Panc1 (cell line): ENCODE data around the gene ANO2. TPM values are rescaled to one million over a fixed set of nuclear protein-coding genes. Genes with fewer than 3 reads are reported as not detected.

Experiments
- ATAC-seq: fragments of 200-7000 bp; cut with Tn5 transposase; 2 replicates; pipeline ENCODE4 v1.9.1; 2020; ENCODE audit warnings: mild to moderate bottlenecking, moderate library complexity
- BruUV-seq: library from RNA; stranded (reverse); fragments of 400-500 nt; replicated peaks from 2 replicates; lab custom pipeline; 2021; lab: Mats Ljungman, UMichigan
- CTCF ChIA-PET: fragments of 300-600 bp; sonication (Branson Sonifier 250); formaldehyde crosslinking; loops from one replicate; lab custom pipeline; 2022; ENCODE audit warnings: antibody characterized with exemption; lab: Charles Lee
- POLR2A ChIA-PET: fragments of 300-600 bp; sonication (Branson Sonifier 250); formaldehyde crosslinking; loops from one replicate; lab custom pipeline; 2022; ENCODE audit warnings: antibody characterized with exemption; lab: Charles Lee
- DNase-seq: peaks from one replicate; pipeline ENCODE4 v3.0.0-alpha.2; 2010; ENCODE audit warnings: low read depth, low spot score
- H3K27ac ChIP-seq: 2 replicates; pipeline ENCODE4 v1.5.1; 2011; ENCODE audit warnings: mild to moderate bottlenecking, low read length, inconsistent platforms
- H3K27me3 ChIP-seq: fragments of 200-500 bp; sonication (Bioruptor generic); 2 replicates; pipeline ENCODE4 v1.6.0; 2014; ENCODE audit warnings: low read length, inconsistent platforms; ENCODE audit not compliant: control insufficient read depth, insufficient read depth
- H3K36me3 ChIP-seq: fragments of 200-500 bp; sonication (Bioruptor generic); 2 replicates; pipeline ENCODE4 v1.5.1; 2014; ENCODE audit warnings: inconsistent platforms, mild to moderate bottlenecking, low read length, moderate library complexity; ENCODE audit not compliant: control insufficient read depth, insufficient read depth
- H3K4me1 ChIP-seq: 2 replicates; pipeline ENCODE4 v1.5.1; 2011; ENCODE audit warnings: inconsistent platforms, mild to moderate bottlenecking, low read length, moderate library complexity; ENCODE audit not compliant: control insufficient read depth, insufficient read depth
- H3K4me3 ChIP-seq, 2 experiments: 2 replicates each; pipeline ENCODE4 v1.5.1; 2011 to 2012; ENCODE audit warnings: low read depth in 2 of 2, low read length in 2 of 2, mild to moderate bottlenecking in 2 of 2, inconsistent platforms in 1 of 2, moderate library complexity in 1 of 2
- H3K9me3 ChIP-seq: fragments of 200-500 bp; sonication (Bioruptor generic); 2 replicates; pipeline ENCODE4 v1.5.1; 2014; ENCODE audit warnings: low read depth, mild to moderate bottlenecking, inconsistent platforms, low read length, moderate library complexity; ENCODE audit not compliant: control insufficient read depth, insufficient read depth
- CTCF ChIP-seq: fragments of 450-650 bp; IDR thresholded peaks from 2 replicates; pipeline ENCODE4 v1.5.1; 2017; ENCODE audit warnings: mild to moderate bottlenecking
- POLR2AphosphoS5 ChIP-seq: IDR thresholded peaks from 2 replicates; pipeline ENCODE4 v1.6.1; 2012; ENCODE audit warnings: mild to moderate bottlenecking, low read depth, low read length, moderate library complexity
- SIN3A ChIP-seq: IDR thresholded peaks from 2 replicates; pipeline ENCODE4 v1.6.1; 2012; ENCODE audit warnings: low read depth, mild to moderate bottlenecking, low read length, moderate library complexity, borderline replicate concordance; ENCODE audit not compliant: insufficient read depth
- TCF7L2 ChIP-seq: IDR thresholded peaks from 2 replicates; pipeline ENCODE4 v1.6.1; 2011; ENCODE audit warnings: mild to moderate bottlenecking, low read depth, low read length, inconsistent platforms
- in situ Hi-C: cut with HindIII; loops from 2 replicates; pipeline ENCODE4 v1.10.0; 2016; ENCODE audit warnings: low sequenced_read_pairs, low pct_unique_long_range_greater_than_20kb
- intact Hi-C: fragments of 100-400 bp; cut with micrococcal nuclease; formaldehyde crosslinking; loops from one replicate; pipeline ENCODE4 v1.10.0; 2022; ENCODE audit not compliant: unreplicated experiment
- total RNA-seq: library from RNA; stranded (reverse); gene quantifications from one replicate; pipeline ENCODE4 v1.2.1, GENCODE V29; 2021; ENCODE audit not compliant: unreplicated experiment
- TF ChIP-seq, protein P1 (sequence below), 2 experiments: IDR thresholded peaks; 2 replicates each; pipeline ENCODE4 v1.6.1; 2011 to 2012; ENCODE audit warnings: low read depth in 2 of 2, control low read depth in 1 of 2, low read length in 1 of 2, mild to moderate bottlenecking in 1 of 2, moderate library complexity in 1 of 2; ENCODE audit not compliant: insufficient read depth in 1 of 2

The ANO2 gene
- total RNA-seq, 1 experiment from 2014 or later: not detected

GRCh38 chr12:5784462-5785130 is 160.5 kb downstream of the ANO2 start:
- ATAC-seq: no peak
- intact Hi-C loops (no loop called here), in situ Hi-C loops (no loop called here)
- no TSS peak for BruUV-seq
- ChIA-PET POLR2A (no interaction called here), CTCF (no interaction called here)
- Histone ChIP-seq H3K36me3 (no peaks in the 10 kb centered on the region), H3K9me3 (no peaks in the 10 kb centered on the region), H3K4me1 (no peaks in the 10 kb centered on the region), H3K27ac (no peak overlapping the region), H3K4me3 (no peak overlapping the region), H3K27me3 (no peaks in the 10 kb centered on the region; the same call in 1 of the 2 replicates)
- no peak for DNase-seq
- TF ChIP-seq POLR2AphosphoS5: no peak
- no peak for TF ChIP-seq TCF7L2
- TF ChIP-seq SIN3A: no peak
- TF ChIP-seq CTCF: no peak
- TF ChIP-seq, protein P1, sequence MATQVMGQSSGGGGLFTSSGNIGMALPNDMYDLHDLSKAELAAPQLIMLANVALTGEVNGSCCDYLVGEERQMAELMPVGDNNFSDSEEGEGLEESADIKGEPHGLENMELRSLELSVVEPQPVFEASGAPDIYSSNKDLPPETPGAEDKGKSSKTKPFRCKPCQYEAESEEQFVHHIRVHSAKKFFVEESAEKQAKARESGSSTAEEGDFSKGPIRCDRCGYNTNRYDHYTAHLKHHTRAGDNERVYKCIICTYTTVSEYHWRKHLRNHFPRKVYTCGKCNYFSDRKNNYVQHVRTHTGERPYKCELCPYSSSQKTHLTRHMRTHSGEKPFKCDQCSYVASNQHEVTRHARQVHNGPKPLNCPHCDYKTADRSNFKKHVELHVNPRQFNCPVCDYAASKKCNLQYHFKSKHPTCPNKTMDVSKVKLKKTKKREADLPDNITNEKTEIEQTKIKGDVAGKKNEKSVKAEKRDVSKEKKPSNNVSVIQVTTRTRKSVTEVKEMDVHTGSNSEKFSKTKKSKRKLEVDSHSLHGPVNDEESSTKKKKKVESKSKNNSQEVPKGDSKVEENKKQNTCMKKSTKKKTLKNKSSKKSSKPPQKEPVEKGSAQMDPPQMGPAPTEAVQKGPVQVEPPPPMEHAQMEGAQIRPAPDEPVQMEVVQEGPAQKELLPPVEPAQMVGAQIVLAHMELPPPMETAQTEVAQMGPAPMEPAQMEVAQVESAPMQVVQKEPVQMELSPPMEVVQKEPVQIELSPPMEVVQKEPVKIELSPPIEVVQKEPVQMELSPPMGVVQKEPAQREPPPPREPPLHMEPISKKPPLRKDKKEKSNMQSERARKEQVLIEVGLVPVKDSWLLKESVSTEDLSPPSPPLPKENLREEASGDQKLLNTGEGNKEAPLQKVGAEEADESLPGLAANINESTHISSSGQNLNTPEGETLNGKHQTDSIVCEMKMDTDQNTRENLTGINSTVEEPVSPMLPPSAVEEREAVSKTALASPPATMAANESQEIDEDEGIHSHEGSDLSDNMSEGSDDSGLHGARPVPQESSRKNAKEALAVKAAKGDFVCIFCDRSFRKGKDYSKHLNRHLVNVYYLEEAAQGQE (IDR thresholded peaks at IDR 0.05; ENCODE audit: insufficient read depth in 1 of 2, low read depth in 2 of 2, low read length in 1 of 2): no peak

DNA sequence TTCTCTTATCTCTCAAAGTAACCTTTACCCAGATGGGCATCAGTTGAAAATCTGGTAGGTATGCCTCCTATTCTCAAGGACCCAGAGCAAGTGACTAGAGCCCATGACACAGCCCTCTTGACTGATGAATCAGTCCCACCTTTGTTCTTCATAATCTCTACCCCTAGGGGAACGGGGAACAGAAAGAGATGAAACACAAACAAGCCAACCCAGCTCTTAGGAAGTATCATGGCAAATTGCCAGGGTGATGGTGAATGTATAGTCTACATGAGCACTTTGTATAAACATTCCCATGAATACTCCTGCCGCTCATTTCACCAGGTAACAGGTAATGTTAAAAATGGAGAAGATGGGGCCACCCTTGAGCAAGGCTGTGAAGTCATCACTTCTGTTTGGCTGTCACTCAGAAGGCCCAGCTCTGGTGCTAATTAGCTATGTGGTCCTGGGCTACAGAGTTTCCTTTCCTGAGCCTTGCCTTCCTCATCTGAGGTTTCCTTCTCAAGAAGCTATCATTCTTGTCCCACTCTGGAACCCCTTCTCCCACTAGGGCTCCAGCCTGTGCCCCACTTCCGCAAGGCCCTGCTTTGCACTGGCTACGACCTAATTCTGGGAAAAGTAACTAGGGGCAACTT is 161.7 kb downstream of the ANO2 start:
- DNase-seq: no peak
- POLR2A ChIA-PET: no interaction called here

More for the DNA sequence above, 161.7 kb downstream of the ANO2 start:
- H3K27ac ChIP-seq: no peak overlapping the region
- no peaks in the 10 kb centered on the region for H3K9me3 ChIP-seq
- no peaks in the 10 kb centered on the region for H3K27me3 ChIP-seq
- no peaks in the 10 kb centered on the region for H3K4me1 ChIP-seq
- H3K4me3 ChIP-seq: no peak overlapping the region
- H3K36me3 ChIP-seq: no peaks in the 10 kb centered on the region
- CTCF ChIA-PET: no interaction called here
- no peak for ATAC-seq
- intact Hi-C loops: no loop called here
- no peak for TF ChIP-seq SIN3A
- TF ChIP-seq POLR2AphosphoS5: no peak
- TF ChIP-seq, protein P1 (IDR thresholded peaks at IDR 0.05; ENCODE audit: insufficient read depth in 1 of 2, low read depth in 2 of 2, low read length in 1 of 2): no peak
- no peak for TF ChIP-seq CTCF
- no peak for TF ChIP-seq TCF7L2
- no TSS peak for BruUV-seq
- in situ Hi-C loops: no loop called here
